Neural progenitor cell (in vitro differentiated cells): Measurements from ENCODE around the gene IGLL5.

Experiments
- EZH2 ChIP-seq: fragments of 200-600 bp; sonication (generic); IDR thresholded peaks from 2 replicates; pipeline ENCODE4 v1.6.1; 2017; ENCODE audit warnings: antibody characterized with exemption, mild to moderate bottlenecking, moderate library complexity
- TF ChIP-seq, protein P1 (sequence below): fragments of 200-600 bp; sonication (generic); IDR thresholded peaks from 2 replicates; pipeline ENCODE4 v1.5.1; 2017; ENCODE audit warnings: antibody characterized with exemption, mild to moderate bottlenecking

- TF ChIP-seq, protein P1, sequence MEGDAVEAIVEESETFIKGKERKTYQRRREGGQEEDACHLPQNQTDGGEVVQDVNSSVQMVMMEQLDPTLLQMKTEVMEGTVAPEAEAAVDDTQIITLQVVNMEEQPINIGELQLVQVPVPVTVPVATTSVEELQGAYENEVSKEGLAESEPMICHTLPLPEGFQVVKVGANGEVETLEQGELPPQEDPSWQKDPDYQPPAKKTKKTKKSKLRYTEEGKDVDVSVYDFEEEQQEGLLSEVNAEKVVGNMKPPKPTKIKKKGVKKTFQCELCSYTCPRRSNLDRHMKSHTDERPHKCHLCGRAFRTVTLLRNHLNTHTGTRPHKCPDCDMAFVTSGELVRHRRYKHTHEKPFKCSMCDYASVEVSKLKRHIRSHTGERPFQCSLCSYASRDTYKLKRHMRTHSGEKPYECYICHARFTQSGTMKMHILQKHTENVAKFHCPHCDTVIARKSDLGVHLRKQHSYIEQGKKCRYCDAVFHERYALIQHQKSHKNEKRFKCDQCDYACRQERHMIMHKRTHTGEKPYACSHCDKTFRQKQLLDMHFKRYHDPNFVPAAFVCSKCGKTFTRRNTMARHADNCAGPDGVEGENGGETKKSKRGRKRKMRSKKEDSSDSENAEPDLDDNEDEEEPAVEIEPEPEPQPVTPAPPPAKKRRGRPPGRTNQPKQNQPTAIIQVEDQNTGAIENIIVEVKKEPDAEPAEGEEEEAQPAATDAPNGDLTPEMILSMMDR = peak; percentile 96
- no peak for TF ChIP-seq EZH2
Measured at GRCh38 chr22:22942511-22943329, 55.1 kb downstream of the IGLL5 start.
